Testis (tissue), 3 donors: ENCODE measurements around the gene ING5. TPM values are rescaled to one million over a fixed set of nuclear protein-coding genes. Genes with fewer than 3 reads are reported as not detected.

Experiments used
- DNase-seq: peaks from one replicate; pipeline ENCODE4 v3.0.0-alpha.2; 2019
- H3K27ac ChIP-seq, 2 donors: fragments of 200-600 bp; sonication (generic); one replicate each; pipeline ENCODE4 v1.5.1; 2019
- H3K27me3 ChIP-seq: fragments of 200-600 bp; sonication (generic); one replicate; pipeline ENCODE4 v1.5.1; 2019
- H3K36me3 ChIP-seq: fragments of 200-600 bp; sonication (generic); one replicate; pipeline ENCODE4 v1.5.1; 2017; ENCODE audit warnings: low read depth; ENCODE audit errors: missing control alignments
- H3K4me1 ChIP-seq: fragments of 200-600 bp; sonication (generic); one replicate; pipeline ENCODE4 v1.5.1; 2019
- H3K4me3 ChIP-seq, 2 donors: fragments of 200-600 bp; sonication (generic); one replicate each; pipeline ENCODE4 v1.5.1; 2017 to 2019
- H3K9me3 ChIP-seq: fragments of 200-600 bp; sonication (generic); one replicate; pipeline ENCODE4 v1.5.1; 2017
- CTCF ChIP-seq, 3 experiments: fragments of 450-650 bp in 2 of 3; fragments of 200-600 bp in 1 of 3; sonication (generic) in 1 of 3; IDR thresholded peaks; one replicate each; pipeline ENCODE4 v1.5.1; 2016 to 2019; ENCODE audit warnings: antibody characterized with exemption in 3 of 3, mild to moderate bottlenecking in 2 of 3, moderate library complexity in 1 of 3
- POLR2A ChIP-seq: fragments of 450-650 bp; IDR thresholded peaks from one replicate; pipeline ENCODE4 v1.6.1; 2017; ENCODE audit warnings: antibody characterized with exemption, mild to moderate bottlenecking, moderate library complexity
- whole genome bisulfite sequencing, 2 donors: methylation state at CpG; one replicate each; pipeline ENCODE4 v1.1.5; 2018; 5-methylcytosine and 5-hydroxymethylcytosine counted together
- intact Hi-C: fragments of 100-400 bp; cut with DNase I; formaldehyde crosslinking; loops from one replicate; pipeline ENCODE4 v1.15.1; 2023; ENCODE audit warnings: low total_unique reads
- polyA plus RNA-seq: library from polyadenylated mRNA; stranded (reverse); fragments of 350-450 nt; fragmentation: Illumina TruSeq; extraction: RNeasy Lipid Tissue Mini Kit (QIAGEN cat#74804); gene quantifications from one replicate; pipeline ENCODE4 v1.2.3, GENCODE V29; 2014; ENCODE audit warnings: low read depth, low replicate concordance; ENCODE audit not compliant: insufficient read depth
- total RNA-seq, 2 donors: library from RNA; depleted of rRNA; stranded (reverse); fragments of >200 nt; gene quantifications; one replicate each; pipeline ENCODE4 v1.2.3, GENCODE V29; 2016

The ING5 gene
- total and polyA plus RNA-seq, 3 donors from 2014 or later: 21.5 to 56.9 (median 44.5) TPM

GRCh38 chr2:241734467-241735208 is 32.8 kb downstream of the ING5 start, which contains the start of gene D2HGDH:
TSS of gene D2HGDH (plus strand) at chr2:241734630. CDS start at chr2:241735225, 595 bp downstream.
- H3K27ac ChIP-seq: peak within 1 kb of the TSS; percentile 73 to 91
- TF ChIP-seq POLR2A (peak; percentile 18), CTCF (IDR thresholded peaks at IDR 0.05) (no peak)
- H3K9me3 ChIP-seq: no peaks in the 10 kb centered on the region
- H3K4me3 ChIP-seq: peak within 1 kb of the TSS; percentile 84 to 89
- 1% methylated on average over 56 of the region's 98 CpGs; no CpG with 5 or more reads in 1 of the 2 donors for WGBS, 2 donors
- H3K36me3 ChIP-seq: no peaks in the 10 kb centered on the region
- H3K27me3 ChIP-seq: no peaks in the 10 kb centered on the region
- peaks cover 10% of the 10 kb centered on the region for H3K4me1 ChIP-seq
- peak; percentile 96 for DNase-seq
- intact Hi-C loops: no loop called here

- H3K9me3 ChIP-seq: no peaks in the 10 kb centered on the region
- H3K27ac ChIP-seq: no peak overlapping the region
- H3K27me3 ChIP-seq: no peaks in the 10 kb centered on the region
- intact Hi-C loops: no loop called here
- DNase-seq: no peak
- peaks cover 10% of the 10 kb centered on the region for H3K4me1 ChIP-seq
- TF ChIP-seq POLR2A (no peak), CTCF (IDR thresholded peaks at IDR 0.05) (no peak)
- WGBS, 2 donors: 63 to 67% methylated on average over 3 of the region's 3 CpGs
- peak overlapping the region in 1 of 2 donors; percentile 89 for H3K4me3 ChIP-seq
- no peaks in the 10 kb centered on the region for H3K36me3 ChIP-seq
Measured at GRCh38 chr2:241736111-241736510, 34.3 kb downstream of the ING5 start.

DNA sequence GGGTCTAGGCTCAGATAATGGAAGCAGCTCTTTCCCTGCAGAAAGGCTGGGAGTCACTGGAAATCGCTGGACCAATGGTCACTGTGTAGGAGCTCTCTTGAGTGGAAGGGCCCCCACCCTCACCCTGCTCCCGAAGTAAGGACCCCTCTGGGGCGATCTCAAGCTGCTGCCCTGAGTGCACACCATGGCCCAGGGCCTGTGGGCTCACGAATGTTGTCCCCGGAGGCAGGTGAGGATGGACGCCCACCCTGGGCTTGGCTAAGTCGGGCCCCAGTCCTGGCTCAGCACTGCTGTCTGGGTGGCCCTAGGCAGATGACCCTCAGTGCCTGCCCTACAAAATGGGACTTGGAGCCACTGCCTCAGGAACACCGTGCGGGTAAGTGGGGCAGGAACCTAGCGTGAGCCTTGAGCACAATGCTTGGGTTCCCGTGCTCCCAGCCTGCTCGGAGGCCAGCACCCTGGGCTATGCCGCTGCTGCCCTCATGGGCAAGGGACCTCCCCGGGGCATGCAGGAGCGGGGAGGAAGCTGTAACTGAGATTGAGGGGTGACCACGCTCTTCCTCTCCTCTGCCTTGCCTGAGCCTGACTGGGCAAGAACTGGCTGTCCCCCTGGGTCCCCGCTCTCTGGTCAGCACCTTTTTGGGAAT is 36.3 kb downstream of the ING5 start:
- intact Hi-C loops: no loop called here
- H3K27me3 ChIP-seq: no peaks in the 10 kb centered on the region

GRCh38 chr2:241739177-241739576 is 37.3 kb downstream of the ING5 start:
- intact Hi-C loops: no loop called here
- H3K4me3 ChIP-seq: no peak overlapping the region
- WGBS, 2 donors: 91 to 95% methylated on average over 7 to 15 of the region's 15 CpGs

More for the DNA sequence above, 36.3 kb downstream of the ING5 start:
- H3K9me3 ChIP-seq: no peaks in the 10 kb centered on the region
- H3K27ac ChIP-seq: no peak overlapping the region
- peaks cover 10% of the 10 kb centered on the region for H3K4me1 ChIP-seq
- DNase-seq: no peak
- WGBS, 2 donors: 87 to 89% methylated on average over 6 to 14 of the region's 17 CpGs
- TF ChIP-seq POLR2A: no peak
- no peak for TF ChIP-seq CTCF (IDR thresholded peaks at IDR 0.05)
- H3K4me3 ChIP-seq: no peak overlapping the region
- H3K36me3 ChIP-seq: no peaks in the 10 kb centered on the region

More at GRCh38 chr2:241739177-241739576, 37.3 kb downstream of the ING5 start:
- H3K27ac ChIP-seq: no peak overlapping the region
- no peaks in the 10 kb centered on the region for H3K27me3 ChIP-seq
- H3K9me3 ChIP-seq: no peaks in the 10 kb centered on the region
- TF ChIP-seq POLR2A (no peak), CTCF (IDR thresholded peaks at IDR 0.05) (no peak)
- DNase-seq: no peak
- no peaks in the 10 kb centered on the region for H3K36me3 ChIP-seq
- H3K4me1 ChIP-seq: peaks cover 5% of the 10 kb centered on the region
